ENCODE results near the gene DENND5B.

GRCh38 chr12:31491241-31491794, 99.6 kb downstream of the DENND5B start:
- TF ChIP-seq USF2 (IDR thresholded peaks at IDR 0.05; ENCODE audit: low read depth, low read length) (no peak), POLR2A (IDR thresholded peaks at IDR 0.05; ENCODE audit: low read depth, low read length) (no peak), NFE2L2 (IDR thresholded peaks at IDR 0.05; ENCODE audit: low read depth, low read length) (no peak), CTCF (conservative IDR thresholded peaks at IDR 0.05; ENCODE audit: low read depth, low read length) (no peak), MAFK (IDR thresholded peaks at IDR 0.05; ENCODE audit: low read depth, low read length) (no peak), RFX5 (IDR thresholded peaks at IDR 0.05; ENCODE audit: low read depth, low read length) (no peak), CEBPB (IDR thresholded peaks at IDR 0.05; ENCODE audit: low read depth, low read length) (no peak), SMC3 (IDR thresholded peaks at IDR 0.05; ENCODE audit: low read depth, low read length) (no peak), MXI1 (IDR thresholded peaks at IDR 0.05; ENCODE audit: borderline replicate concordance, low read depth, low read length) (no peak), ELK1 (IDR thresholded peaks at IDR 0.05; ENCODE audit: borderline replicate concordance, low read depth, low read length) (no peak), RCOR1 (IDR thresholded peaks at IDR 0.05; ENCODE audit: insufficient replicate concordance, low read length) (no peak), RAD21 (IDR thresholded peaks at IDR 0.05; ENCODE audit: low read length) (no peak), MAZ (IDR thresholded peaks at IDR 0.05; ENCODE audit: borderline replicate concordance, low read depth, low read length) (no peak), CHD1 (IDR thresholded peaks at IDR 0.05; ENCODE audit: low read depth, low read length) (no peak)

Measured in IMR-90 (cell line).